ENCODE results near the gene PDAP1. TPM values are rescaled to one million over a fixed set of nuclear protein-coding genes. Genes with fewer than 3 reads are reported as not detected.
A peak's percentile ranks its signal among the peaks of the same experiment; 100 is the strongest.

PDAP1 gene
- total and polyA plus RNA-seq, 9 of the 15 experiments (the other 6 are each of a cell fraction or from before 2014, with no cell fraction given) = 10.2 to 315 (median 129) TPM

DNA sequence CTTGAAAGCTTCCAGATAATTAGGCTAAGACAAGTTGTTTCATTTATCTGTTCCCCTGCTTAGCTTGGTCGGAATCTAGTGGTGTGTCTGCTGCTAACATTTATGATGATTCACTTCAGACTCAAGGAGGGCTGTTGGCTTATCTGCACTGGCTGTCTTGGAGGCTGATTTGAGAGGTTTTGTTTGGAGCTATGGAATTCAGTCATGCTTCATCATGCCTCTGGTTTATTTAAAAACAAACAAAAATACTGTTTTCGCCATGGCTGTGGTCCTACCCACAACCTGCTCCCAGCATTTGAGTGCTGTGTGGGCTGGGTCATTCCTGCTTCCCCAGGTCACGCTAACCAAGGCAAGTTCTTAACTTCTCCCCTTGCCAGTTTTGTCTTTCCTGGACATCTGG, 45.6 kb downstream of the PDAP1 start (continued):
- TF ChIP-seq ZNF644 (tag; IDR thresholded peaks at IDR 0.05; ENCODE audit: low read depth) (no peak), JUN (IDR thresholded peaks at IDR 0.05; ENCODE audit: borderline replicate concordance, low read depth, low read length) (no peak), JUN (CRISPR knock-in tag; IDR thresholded peaks at IDR 0.05; ENCODE audit: borderline replicate concordance) (no peak), ZKSCAN1 (IDR thresholded peaks at IDR 0.05; ENCODE audit: low read depth, low read length) (no peak), KAT8 (IDR thresholded peaks at IDR 0.05; ENCODE audit: low read depth) (no peak), ZNF133 (CRISPR knock-in tag; IDR thresholded peaks at IDR 0.05) (no peak), TAF9B (IDR thresholded peaks at IDR 0.05; ENCODE audit: partially characterized antibody) (no peak), ZNF589 (CRISPR knock-in tag; IDR thresholded peaks at IDR 0.05; ENCODE audit: low read depth) (no peak), EGR1 (conservative IDR thresholded peaks at IDR 0.05) (no peak), HMG20B (CRISPR knock-in tag; IDR thresholded peaks at IDR 0.05) (no peak), GATA2 (CRISPR knock-in tag; IDR thresholded peaks at IDR 0.05) (peak; percentile 29; the same call in 1 of the 2 replicates), ARID2 (IDR thresholded peaks at IDR 0.05) (no peak), ESRRB (CRISPR knock-in tag; IDR thresholded peaks at IDR 0.05; ENCODE audit: borderline replicate concordance) (no peak), MTF1 (CRISPR knock-in tag; IDR thresholded peaks at IDR 0.05; ENCODE audit: borderline replicate concordance) (no peak), SAFB2 (IDR thresholded peaks at IDR 0.05; ENCODE audit: borderline replicate concordance, low read depth, low read length, severe bottlenecking) (no peak), NUFIP1 (IDR thresholded peaks at IDR 0.05; ENCODE audit: partially characterized antibody) (no peak), KDM4B (IDR thresholded peaks at IDR 0.05; ENCODE audit: borderline replicate concordance in 2 of 2, low read depth in 1 of 2) (no peak), ZNF174 (CRISPR knock-in tag; IDR thresholded peaks at IDR 0.05) (no peak), NFATC3 (IDR thresholded peaks at IDR 0.05) (no peak), ZNF175 (CRISPR knock-in tag; IDR thresholded peaks at IDR 0.05; ENCODE audit: low read depth) (no peak), HNRNPUL1 (IDR thresholded peaks at IDR 0.05; ENCODE audit: low read length) (no peak), FOXA1 (IDR thresholded peaks at IDR 0.05; ENCODE audit: borderline replicate concordance) (no peak), NFXL1 (CRISPR knock-in tag; IDR thresholded peaks at IDR 0.05) (no peak), E2F3 (CRISPR knock-in tag; IDR thresholded peaks at IDR 0.05) (no peak), BDP1 (IDR thresholded peaks at IDR 0.05; ENCODE audit: insufficient read depth, insufficient read length) (no peak), RNF2 (IDR thresholded peaks at IDR 0.05) (no peak), HNRNPK (IDR thresholded peaks at IDR 0.05; ENCODE audit: low read depth, low read length, poor library complexity, severe bottlenecking) (no peak), MTA1 (IDR thresholded peaks at IDR 0.05; ENCODE audit: borderline replicate concordance) (no peak), SP2 (IDR thresholded peaks at IDR 0.05; ENCODE audit: extremely low read depth, low read depth, low read length, poor library complexity, severe bottlenecking) (no peak)
- TF ChIP-seq, protein P1, sequence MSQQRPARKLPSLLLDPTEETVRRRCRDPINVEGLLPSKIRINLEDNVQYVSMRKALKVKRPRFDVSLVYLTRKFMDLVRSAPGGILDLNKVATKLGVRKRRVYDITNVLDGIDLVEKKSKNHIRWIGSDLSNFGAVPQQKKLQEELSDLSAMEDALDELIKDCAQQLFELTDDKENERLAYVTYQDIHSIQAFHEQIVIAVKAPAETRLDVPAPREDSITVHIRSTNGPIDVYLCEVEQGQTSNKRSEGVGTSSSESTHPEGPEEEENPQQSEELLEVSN (IDR thresholded peaks at IDR 0.05; ENCODE audit: borderline replicate concordance in 1 of 2, extremely low read depth in 1 of 2, insufficient read depth in 1 of 2, insufficient read length in 1 of 2, low read depth in 1 of 2, low read length in 1 of 2, poor library complexity in 1 of 2, severe bottlenecking in 1 of 2) = no peak
- TF ChIP-seq, protein P2, sequence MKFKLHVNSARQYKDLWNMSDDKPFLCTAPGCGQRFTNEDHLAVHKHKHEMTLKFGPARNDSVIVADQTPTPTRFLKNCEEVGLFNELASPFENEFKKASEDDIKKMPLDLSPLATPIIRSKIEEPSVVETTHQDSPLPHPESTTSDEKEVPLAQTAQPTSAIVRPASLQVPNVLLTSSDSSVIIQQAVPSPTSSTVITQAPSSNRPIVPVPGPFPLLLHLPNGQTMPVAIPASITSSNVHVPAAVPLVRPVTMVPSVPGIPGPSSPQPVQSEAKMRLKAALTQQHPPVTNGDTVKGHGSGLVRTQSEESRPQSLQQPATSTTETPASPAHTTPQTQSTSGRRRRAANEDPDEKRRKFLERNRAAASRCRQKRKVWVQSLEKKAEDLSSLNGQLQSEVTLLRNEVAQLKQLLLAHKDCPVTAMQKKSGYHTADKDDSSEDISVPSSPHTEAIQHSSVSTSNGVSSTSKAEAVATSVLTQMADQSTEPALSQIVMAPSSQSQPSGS (CRISPR knock-in tag; IDR thresholded peaks at IDR 0.05) = no peak

Measured in K562 (cell line).